ENCODE measurements around the gene CFAP251.
A peak's percentile ranks its signal among the peaks of the same experiment; 100 is the strongest.
"Not testable (repeated sequence)": the region's sequence is repeated elsewhere in the genome, so short reads cannot be mapped to it uniquely, and the experiment has no call there.

The CFAP251 gene

GRCh38 chr12:121925358-121925695 lies 6.9 kb downstream of the CFAP251 start:
- Mint-ChIP-seq H3K36me3 (peaks cover 7 to 19% of the 10 kb centered on the region in 2 donors), H3K4me3 (no peak overlapping the region), H3K4me1 (peaks cover 21 to 42% of the 10 kb centered on the region in 2 donors), H3K9me3 (peaks cover 1 to 3% of the 10 kb centered on the region in 2 donors), H3K27ac (no peak overlapping the region), H3K27me3 (no peaks in the 10 kb centered on the region)
- DNase-seq (no peak), ATAC-seq (replicated peaks) (no peak)

GRCh38 chr12:121926874-121927706 lies 8.7 kb downstream of the CFAP251 start:
- Mint-ChIP-seq H3K27me3 (no peaks in the 10 kb centered on the region), H3K36me3 (peaks cover 4 to 19% of the 10 kb centered on the region in 2 donors), H3K4me1 (peaks cover 27 to 43% of the 10 kb centered on the region in 2 donors), H3K4me3 (peak overlapping the region; percentile 68 to 69), H3K9me3 (peaks cover 1 to 3% of the 10 kb centered on the region in 2 donors), H3K27ac (peak overlapping the region; percentile 90)
- DNase-seq (peak; percentile 56), ATAC-seq (replicated peaks) (peak; percentile 91 to 92)

- peak overlapping the region; percentile 90 for H3K27ac Mint-ChIP-seq
- DNase-seq, result no peak
- peaks cover 32 to 43% of the 10 kb centered on the region in 2 donors for H3K4me1 Mint-ChIP-seq
- peaks cover 1 to 3% of the 10 kb centered on the region in 2 donors for H3K9me3 Mint-ChIP-seq
- peak overlapping the region; percentile 68 to 69 for H3K4me3 Mint-ChIP-seq
- H3K27me3 Mint-ChIP-seq, result no peaks in the 10 kb centered on the region
- peak; percentile 22 to 27 for ATAC-seq (replicated peaks)
- peaks cover 6 to 25% of the 10 kb centered on the region in 2 donors for H3K36me3 Mint-ChIP-seq
Measured at GRCh38 chr12:121927813-121928212, 9.4 kb downstream of the CFAP251 start.

DNA sequence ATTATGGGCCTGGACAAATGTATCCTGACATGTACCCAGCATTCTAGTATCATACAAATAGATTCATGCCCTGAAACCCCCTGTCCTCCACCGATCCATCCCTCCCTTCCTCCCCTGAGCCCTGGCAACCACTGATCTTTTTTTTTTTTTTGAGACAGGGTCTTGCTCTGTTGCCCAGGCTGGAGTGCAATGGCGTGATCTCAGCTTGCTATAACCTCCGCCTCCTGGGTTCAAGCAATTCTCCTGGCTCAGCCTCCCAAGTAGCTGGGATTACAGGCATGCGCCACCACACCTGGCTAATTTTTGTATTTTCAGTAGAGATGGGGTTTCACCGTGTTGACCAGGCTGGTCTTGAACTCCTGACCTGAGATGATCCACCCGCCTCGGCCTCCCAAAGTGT lies 11.2 kb downstream of the CFAP251 start:
- Mint-ChIP-seq H3K4me1 (peaks cover 28 to 33% of the 10 kb centered on the region in 2 donors), H3K36me3 (peaks cover 11 to 33% of the 10 kb centered on the region in 2 donors), H3K27ac (peak overlapping the region; percentile 42)
- H3K4me3 Mint-ChIP-seq; ATAC-seq (replicated peaks); H3K9me3 Mint-ChIP-seq; DNase-seq; H3K27me3 Mint-ChIP-seq: not testable (repeated sequence)

DNA sequence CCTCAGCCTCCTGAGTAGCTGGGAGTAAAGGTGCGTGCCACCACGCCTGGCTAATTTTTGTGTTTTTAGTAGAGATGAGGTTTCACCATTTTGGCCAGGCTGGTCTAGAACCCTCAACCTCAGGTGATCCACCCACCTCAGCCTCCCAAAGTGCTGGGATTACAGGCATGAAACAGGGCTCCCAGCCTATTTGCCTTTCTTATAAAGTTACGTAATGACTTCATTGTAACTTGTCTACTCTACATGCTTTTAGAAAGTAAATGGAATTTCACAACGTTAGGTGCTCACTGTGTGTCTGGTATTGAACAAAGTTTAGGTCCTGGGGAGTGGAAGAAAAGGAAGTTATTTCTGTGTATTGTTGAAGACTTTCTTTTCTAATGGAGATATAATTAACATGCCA lies 12.5 kb downstream of the CFAP251 start:
- ATAC-seq (replicated peaks) (no peak), DNase-seq (no peak)
- H3K36me3 Mint-ChIP-seq, result peaks cover 14 to 30% of the 10 kb centered on the region in 2 donors
- H3K4me3 Mint-ChIP-seq, result no peak overlapping the region
- peaks cover 1 to 3% of the 10 kb centered on the region in 2 donors for H3K9me3 Mint-ChIP-seq
- H3K27me3 Mint-ChIP-seq, result no peaks in the 10 kb centered on the region
- H3K4me1 Mint-ChIP-seq, result peaks cover 22 to 29% of the 10 kb centered on the region in 2 donors
- no peak overlapping the region for H3K27ac Mint-ChIP-seq

GRCh38 chr12:121932176-121932536 lies 13.8 kb downstream of the CFAP251 start:
- Mint-ChIP-seq H3K4me3 (no peak overlapping the region), H3K27ac (no peak overlapping the region), H3K27me3 (no peaks in the 10 kb centered on the region), H3K4me1 (peaks cover 16 to 26% of the 10 kb centered on the region in 2 donors), H3K9me3 (peaks cover 0 to under 1% of the 10 kb centered on the region in 2 donors), H3K36me3 (peaks cover 18 to 33% of the 10 kb centered on the region in 2 donors)
- DNase-seq (no peak), ATAC-seq (replicated peaks) (no peak)

DNA sequence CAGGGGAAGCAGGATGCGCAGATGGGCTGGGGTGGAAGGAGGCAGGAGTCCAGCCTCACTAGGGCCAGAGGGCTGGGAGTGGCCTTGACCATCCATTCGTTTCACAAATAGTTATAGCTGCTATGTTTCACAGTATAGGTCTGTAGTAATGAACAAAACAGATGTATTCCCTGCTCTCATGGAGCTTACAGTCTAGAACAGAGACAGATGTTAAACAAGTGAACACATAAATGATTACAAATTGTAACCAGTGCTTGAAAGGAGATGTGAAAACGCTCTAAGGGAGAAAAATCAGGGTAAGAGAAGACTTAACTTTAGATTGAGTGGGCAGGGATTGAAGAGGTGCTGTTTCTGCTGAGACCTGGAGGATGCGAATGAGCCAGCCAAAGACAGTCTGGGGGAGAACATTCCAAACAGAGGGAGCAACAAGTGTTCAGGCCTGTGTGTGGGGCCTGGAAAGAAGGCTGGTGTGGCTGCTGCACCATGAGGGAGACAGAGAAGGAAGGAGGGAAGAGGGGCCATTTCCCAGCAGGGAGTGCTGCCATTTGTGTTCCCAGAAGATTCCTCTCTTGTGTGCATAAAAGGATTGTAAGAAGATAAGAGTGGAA lies 14.6 kb downstream of the CFAP251 start:
- Mint-ChIP-seq H3K27ac (no peak overlapping the region), H3K4me3 (no peak overlapping the region), H3K9me3 (peaks cover 0 to 1% of the 10 kb centered on the region in 2 donors), H3K4me1 (peaks cover 13 to 25% of the 10 kb centered on the region in 2 donors), H3K36me3 (peaks cover 24 to 41% of the 10 kb centered on the region in 2 donors), H3K27me3 (no peaks in the 10 kb centered on the region)
- no peak for DNase-seq
- no peak for ATAC-seq (replicated peaks)

DNA sequence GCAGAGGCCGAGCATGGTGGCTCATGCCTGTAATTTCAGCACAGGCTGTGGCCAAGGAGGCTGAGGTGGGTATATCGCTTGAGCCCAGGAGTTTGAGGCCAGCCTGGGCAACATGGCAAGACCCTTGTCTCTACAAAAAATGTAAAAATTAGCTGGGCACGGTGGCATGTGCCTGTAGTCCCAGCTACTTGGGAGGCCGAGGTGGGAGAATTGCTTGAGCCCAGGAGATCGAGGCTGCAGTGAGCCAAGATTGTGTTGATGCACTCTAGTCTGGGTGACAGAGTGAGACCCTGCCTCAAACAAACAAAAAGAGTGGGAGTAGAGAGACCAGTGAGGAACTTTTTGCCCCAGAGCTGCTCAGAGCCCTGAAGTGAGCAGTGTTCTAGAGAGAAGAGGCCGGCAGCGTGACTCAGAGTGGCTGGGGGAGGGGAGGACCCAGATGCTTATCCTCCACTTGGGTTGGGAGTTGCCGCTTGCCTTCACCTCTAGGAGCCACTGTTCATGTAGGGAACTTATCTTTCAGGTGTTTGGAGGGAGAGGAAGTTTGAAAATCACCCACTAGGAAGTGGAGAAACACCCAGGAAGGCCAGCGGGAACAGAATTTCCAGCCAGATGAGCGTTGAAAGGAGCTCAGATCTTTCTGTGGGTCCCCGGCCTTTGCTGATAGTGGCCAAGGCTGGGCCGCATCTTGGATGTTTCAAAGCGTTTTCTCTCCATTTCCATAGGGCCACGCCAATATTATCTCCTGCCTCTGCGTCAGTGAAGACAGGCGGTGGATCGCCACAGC lies 15.3 kb downstream of the CFAP251 start:
- Mint-ChIP-seq H3K4me1 (peaks cover 13 to 25% of the 10 kb centered on the region in 2 donors), H3K27me3 (no peaks in the 10 kb centered on the region), H3K27ac (no peak overlapping the region), H3K9me3 (peaks cover 0 to 1% of the 10 kb centered on the region in 2 donors), H3K4me3 (no peak overlapping the region), H3K36me3 (peaks cover 24 to 44% of the 10 kb centered on the region in 2 donors)
- DNase-seq (no peak), ATAC-seq (replicated peaks) (no peak)

DNA sequence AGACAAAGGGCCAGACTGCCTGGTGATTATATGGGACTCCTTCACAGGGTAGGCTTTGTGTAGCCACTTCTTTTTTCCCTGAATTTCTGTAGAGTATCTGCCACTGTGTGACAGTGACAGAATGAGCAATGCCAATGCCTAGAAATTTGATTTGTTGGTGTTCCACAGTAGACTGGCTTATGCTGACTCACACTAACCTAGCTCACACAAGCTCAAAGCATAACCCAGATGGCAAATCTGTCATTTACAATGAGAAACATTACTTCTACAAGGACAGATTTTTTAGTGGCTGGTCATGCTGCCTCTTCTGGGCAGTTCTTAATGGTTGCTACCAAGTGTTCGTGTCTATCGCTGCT lies 15.9 kb downstream of the CFAP251 start:
- no peak overlapping the region for H3K27ac Mint-ChIP-seq
- H3K27me3 Mint-ChIP-seq, result no peaks in the 10 kb centered on the region

DNA sequence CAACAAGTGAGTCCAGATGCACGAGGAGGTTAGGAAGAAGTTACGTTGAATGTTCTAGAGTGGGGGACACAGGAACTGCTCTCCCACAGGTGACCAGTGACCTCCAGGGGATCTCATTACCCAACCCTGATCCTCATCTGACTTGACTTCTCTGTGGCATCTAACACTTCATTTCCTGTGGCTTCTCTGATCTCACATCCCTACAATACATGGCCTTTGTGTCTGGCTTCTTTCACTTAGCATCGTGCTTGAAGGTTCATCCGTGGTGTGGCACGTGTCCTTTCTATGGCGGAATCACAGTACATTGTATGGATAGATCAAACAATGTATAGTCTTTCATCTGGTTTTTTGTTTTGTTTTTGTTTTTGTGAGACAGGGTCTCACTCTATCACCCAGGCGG lies 19.3 kb downstream of the CFAP251 start:
- Mint-ChIP-seq H3K4me1 (peaks cover 12 to 19% of the 10 kb centered on the region in 2 donors), H3K9me3 (peaks cover 0 to 1% of the 10 kb centered on the region in 2 donors), H3K4me3 (no peak overlapping the region), H3K27ac (no peak overlapping the region), H3K27me3 (no peaks in the 10 kb centered on the region), H3K36me3 (peaks cover 25 to 40% of the 10 kb centered on the region in 2 donors)
- no peak for DNase-seq
- ATAC-seq (replicated peaks), result no peak

More for the DNA sequence above, 15.9 kb downstream of the CFAP251 start:
- H3K9me3 Mint-ChIP-seq, result peaks cover 0 to 1% of the 10 kb centered on the region in 2 donors
- DNase-seq, result no peak
- no peak overlapping the region for H3K4me3 Mint-ChIP-seq
- no peak for ATAC-seq (replicated peaks)
- H3K36me3 Mint-ChIP-seq, result peaks cover 24 to 48% of the 10 kb centered on the region in 2 donors
- H3K4me1 Mint-ChIP-seq, result peaks cover 18 to 28% of the 10 kb centered on the region in 2 donors

- Mint-ChIP-seq H3K4me3 (peak overlapping the region in 1 of 2 donors; percentile 21), H3K9me3 (peaks cover 0 to 1% of the 10 kb centered on the region in 2 donors), H3K27me3 (no peaks in the 10 kb centered on the region), H3K4me1 (peaks cover 12 to 13% of the 10 kb centered on the region in 2 donors), H3K36me3 (peaks cover 23 to 28% of the 10 kb centered on the region in 2 donors), H3K27ac (no peak overlapping the region)
- DNase-seq (no peak), ATAC-seq (replicated peaks) (peak; percentile 70 to 88)
Measured at GRCh38 chr12:121939186-121939585, 20.8 kb downstream of the CFAP251 start.

DNA sequence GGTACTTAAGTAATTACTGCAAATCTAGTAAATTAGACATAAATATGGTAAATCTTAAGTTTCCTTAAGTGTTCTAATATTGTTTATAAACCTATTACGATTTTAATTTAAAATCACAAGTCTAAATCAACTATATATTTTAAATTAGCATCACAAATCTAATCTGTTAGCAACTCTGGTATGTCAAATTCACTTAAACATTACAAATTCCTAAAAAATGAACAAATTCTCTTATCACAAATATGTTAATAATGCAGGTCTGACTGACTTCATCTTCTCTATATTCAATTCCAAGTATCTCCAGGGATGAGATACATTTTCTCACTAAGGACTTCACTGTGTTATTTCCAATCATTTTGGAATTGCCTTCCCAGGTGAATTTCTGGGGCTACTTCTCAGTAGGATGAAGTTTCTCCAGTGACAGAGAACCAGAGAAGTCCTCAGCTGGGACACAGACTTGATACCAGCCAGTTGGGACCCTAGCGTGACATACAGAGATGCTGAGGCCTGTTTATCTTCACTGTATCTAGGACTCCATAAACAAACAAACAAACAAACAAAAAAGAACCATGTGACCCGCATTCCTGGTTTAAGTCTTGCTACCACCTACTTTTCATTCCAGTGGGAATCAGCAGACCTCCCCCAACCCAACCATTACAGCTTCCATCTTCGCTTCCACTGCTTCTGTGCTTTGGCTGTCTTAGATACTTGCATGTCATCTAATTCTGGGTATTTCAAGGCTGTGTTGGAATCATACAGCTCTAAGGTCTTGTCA lies 21.8 kb downstream of the CFAP251 start:
- DNase-seq, result no peak
- no peaks in the 10 kb centered on the region for H3K27me3 Mint-ChIP-seq
- no peak for ATAC-seq (replicated peaks)
- H3K4me1 Mint-ChIP-seq, result peaks cover 12 to 13% of the 10 kb centered on the region in 2 donors
- peaks cover 0 to 1% of the 10 kb centered on the region in 2 donors for H3K9me3 Mint-ChIP-seq
- H3K36me3 Mint-ChIP-seq, result peaks cover 19 to 23% of the 10 kb centered on the region in 2 donors
- no peak overlapping the region for H3K4me3 Mint-ChIP-seq
- H3K27ac Mint-ChIP-seq, result no peak overlapping the region

- no peak for ATAC-seq (replicated peaks)
- H3K27ac Mint-ChIP-seq, result no peak overlapping the region
Measured at GRCh38 chr12:121942145-121942718, 23.8 kb downstream of the CFAP251 start.

More at GRCh38 chr12:121942145-121942718, 23.8 kb downstream of the CFAP251 start:
- no peak for DNase-seq
- H3K9me3 Mint-ChIP-seq, result peaks cover 0 to 2% of the 10 kb centered on the region in 2 donors
- H3K36me3 Mint-ChIP-seq, result peaks cover 14 to 18% of the 10 kb centered on the region in 2 donors
- H3K4me3 Mint-ChIP-seq, result no peak overlapping the region
- H3K4me1 Mint-ChIP-seq, result peaks cover 10 to 12% of the 10 kb centered on the region in 2 donors
- no peaks in the 10 kb centered on the region for H3K27me3 Mint-ChIP-seq
